Activated CD4-positive, alpha-beta T cell treated with anti-CD3 and anti-CD28 coated beads, Interleukin-2, amount 10 ng/mL, durations not matched to agents 7 days and 5 days (primary cell): Measurements from ENCODE around the gene MGAT2. TPM values are rescaled to one million over a fixed set of nuclear protein-coding genes. Genes with fewer than 3 reads are reported as not detected.

Experiments used
- CTCF ChIA-PET: fragments of 350-600 bp; sonication (Branson Sonifier 250); formaldehyde crosslinking; loops from one replicate; lab custom pipeline; 2021; ENCODE audit warnings: antibody characterized with exemption; lab: Charles Lee
- POLR2A ChIA-PET: fragments of 350-600 bp; sonication (Branson Sonifier 250); formaldehyde crosslinking; loops from one replicate; lab custom pipeline; 2021; ENCODE audit warnings: antibody characterized with exemption; lab: Charles Lee
- DNase-seq: peaks from one replicate; pipeline ENCODE4 v3.0.0-alpha.2; 2020
- H3K27ac Mint-ChIP-seq: one replicate; pipeline ENCODE4 v1.8.0; 2021; ENCODE audit warnings: mild to moderate bottlenecking, moderate library complexity, mixed read lengths
- H3K27me3 Mint-ChIP-seq: one replicate; pipeline ENCODE4 v1.8.0; 2021; ENCODE audit warnings: mixed read lengths
- H3K36me3 Mint-ChIP-seq: one replicate; pipeline ENCODE4 v1.8.0; 2021; ENCODE audit warnings: low read depth, mixed read lengths
- H3K4me1 Mint-ChIP-seq: one replicate; pipeline ENCODE4 v1.8.0; 2021; ENCODE audit warnings: mixed read lengths
- H3K4me3 Mint-ChIP-seq: one replicate; pipeline ENCODE4 v1.8.0; 2021; ENCODE audit warnings: mild to moderate bottlenecking, moderate library complexity, mixed read lengths
- H3K9me3 Mint-ChIP-seq: one replicate; pipeline ENCODE4 v1.8.0; 2021; ENCODE audit warnings: mixed read lengths
- total RNA-seq, 2 experiments: library from RNA; stranded (reverse); gene quantifications; one replicate each; pipeline ENCODE4 v1.2.3, GENCODE V29; 2021

MGAT2 gene
- total RNA-seq, 2 experiments from 2014 or later = 53.1 to 57.3 TPM

GRCh38 chr14:49586673-49587460 lies 33.7 kb upstream of the MGAT2 start:
- peak; percentile 55 for DNase-seq
- Mint-ChIP-seq H3K4me3 (peak overlapping the region; percentile 80), H3K27me3 (no peaks in the 10 kb centered on the region), H3K36me3 (peaks cover 41% of the 10 kb centered on the region), H3K9me3 (no peaks in the 10 kb centered on the region), H3K4me1 (peaks cover 41% of the 10 kb centered on the region), H3K27ac (peak overlapping the region; percentile 100)
- CTCF ChIA-PET = interaction anchor here (0.5 to 3.7 kb wide), 17 partner anchors 9 to 724 kb away, joined by 3 to 30 read pairs (median 4); partner anchors contain the start of genes DNAAF2, LRR1, MGAT2 and POLE2
- POLR2A ChIA-PET = interaction anchor here (0.6 to 1.5 kb wide), 4 partner anchors 12 to 47 kb away, joined by 3 to 18 read pairs (median 4); partner anchors contain the start of genes LRR1, MGAT2 and RPL36AL

DNA sequence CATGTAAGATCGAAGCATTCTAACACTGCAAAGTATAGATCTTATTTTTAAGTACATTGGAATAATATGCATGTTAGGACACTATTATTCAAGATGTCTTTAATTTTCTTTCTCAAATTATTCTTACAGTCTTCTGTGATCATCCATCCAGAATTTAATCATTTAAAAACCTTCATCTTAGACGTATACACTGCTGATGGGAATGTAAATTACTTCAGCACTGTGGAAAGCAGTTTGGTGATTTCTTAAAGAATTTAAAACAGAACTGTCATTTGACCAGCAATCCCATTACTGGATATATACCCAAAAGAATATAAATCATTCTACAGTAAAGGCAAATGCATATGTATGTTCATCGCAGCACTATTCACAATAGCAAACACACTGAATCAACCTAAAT lies 31.2 kb upstream of the MGAT2 start:
- H3K27ac Mint-ChIP-seq = no peak overlapping the region
- CTCF ChIA-PET = interaction anchor here (0.9 kb wide), 1 partner anchor 128 kb away, joined by 3 read pairs; no protein-coding TSS in a partner anchor
- H3K36me3 Mint-ChIP-seq = peaks cover 18% of the 10 kb centered on the region
- H3K4me3 Mint-ChIP-seq = no peak overlapping the region
- POLR2A ChIA-PET = no interaction called here
- H3K27me3 Mint-ChIP-seq = no peaks in the 10 kb centered on the region
- no peak for DNase-seq
- H3K9me3 Mint-ChIP-seq = no peaks in the 10 kb centered on the region
- H3K4me1 Mint-ChIP-seq = peaks cover 21% of the 10 kb centered on the region

- Mint-ChIP-seq H3K4me3 (no peak overlapping the region), H3K27ac (no peak overlapping the region), H3K9me3 (no peaks in the 10 kb centered on the region), H3K36me3 (peaks cover 4% of the 10 kb centered on the region), H3K27me3 (peaks cover 2% of the 10 kb centered on the region), H3K4me1 (peaks cover 25% of the 10 kb centered on the region)
- no peak for DNase-seq
- CTCF ChIA-PET = no interaction called here
- POLR2A ChIA-PET = no interaction called here
Measured at GRCh38 chr14:49593016-49593415, 27.6 kb upstream of the MGAT2 start.

- H3K27me3 Mint-ChIP-seq = peaks cover 2% of the 10 kb centered on the region
- H3K4me3 Mint-ChIP-seq = no peak overlapping the region
- ChIA-PET POLR2A (no interaction called here), CTCF (interaction anchor here (2.7 kb wide), 1 partner anchor 8 kb away, joined by 20 read pairs; the partner anchor contains the start of gene RPS29)
- H3K9me3 Mint-ChIP-seq = no peaks in the 10 kb centered on the region
- no peak overlapping the region for H3K27ac Mint-ChIP-seq
- no peak for DNase-seq
- peaks cover 11% of the 10 kb centered on the region for H3K36me3 Mint-ChIP-seq
- peaks cover 27% of the 10 kb centered on the region for H3K4me1 Mint-ChIP-seq
Measured at GRCh38 chr14:49594347-49595091, 26.1 kb upstream of the MGAT2 start.

DNA sequence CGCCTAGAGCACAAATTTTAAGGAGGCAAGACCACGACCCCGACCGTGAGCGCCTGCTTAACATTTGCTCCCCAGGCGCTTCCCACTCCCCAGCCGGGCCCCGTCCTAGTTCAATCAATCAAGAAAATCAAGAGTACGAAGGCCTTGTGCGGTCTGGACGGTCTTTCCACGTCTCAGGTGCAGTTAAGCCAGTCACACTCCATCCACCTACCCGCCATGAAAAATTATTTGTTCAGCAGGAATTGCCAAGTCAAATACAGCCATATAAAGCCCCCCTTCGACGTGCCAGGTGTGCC lies 22.5 kb upstream of the MGAT2 start:
- peak overlapping the region; percentile 100 for H3K27ac Mint-ChIP-seq
- no peak for DNase-seq
- H3K9me3 Mint-ChIP-seq = no peaks in the 10 kb centered on the region
- H3K4me1 Mint-ChIP-seq = peaks cover 42% of the 10 kb centered on the region
- POLR2A ChIA-PET = interaction anchor here (0.6 to 1.3 kb wide), 2 partner anchors 12 to 23 kb away, joined by 3 to 5 read pairs; partner anchors contain the start of gene RPS29
- peaks cover 2% of the 10 kb centered on the region for H3K27me3 Mint-ChIP-seq
- H3K4me3 Mint-ChIP-seq = peak overlapping the region; percentile 99
- CTCF ChIA-PET = interaction anchor here (0.9 to 2.0 kb wide), 3 partner anchors 11 to 37 kb away, joined by 3 to 30 read pairs (median 8); partner anchors contain the start of genes DNAAF2, MGAT2, RPL36AL and RPS29
- H3K36me3 Mint-ChIP-seq = peaks cover 25% of the 10 kb centered on the region

- peaks cover 2% of the 10 kb centered on the region for H3K27me3 Mint-ChIP-seq
- H3K4me3 Mint-ChIP-seq = peak within 1 kb of the TSS; percentile 99
- peak; percentile 87 for DNase-seq
- ChIA-PET CTCF (interaction anchor here (0.6 to 2.0 kb wide), 8 partner anchors 9 to 36 kb away, joined by 3 to 30 read pairs (median 4); partner anchors contain the start of genes DNAAF2, MGAT2, RPL36AL and RPS29), POLR2A (interaction anchor here (0.6 to 1.3 kb wide), 4 partner anchors 12 to 342 kb away, joined by 3 to 6 read pairs (median 4); partner anchors contain the start of genes MGAT2, RPL36AL and RPS29)
- peaks cover 42% of the 10 kb centered on the region for H3K4me1 Mint-ChIP-seq
- H3K9me3 Mint-ChIP-seq = no peaks in the 10 kb centered on the region
- peak within 1 kb of the TSS; percentile 100 for H3K27ac Mint-ChIP-seq
- H3K36me3 Mint-ChIP-seq = peaks cover 25% of the 10 kb centered on the region
Measured at GRCh38 chr14:49598485-49599300, 21.9 kb upstream of the MGAT2 start, which contains the start of gene LRR1. TSS of gene LRR1 (plus strand) at chr14:49598940. CDS start at chr14:49599021, 81 bp downstream.

- H3K36me3 Mint-ChIP-seq = peaks cover 38% of the 10 kb centered on the region
- H3K4me1 Mint-ChIP-seq = peaks cover 18% of the 10 kb centered on the region
- no peak overlapping the region for H3K4me3 Mint-ChIP-seq
- ChIA-PET POLR2A (interaction anchor here (0.6 kb wide), 1 partner anchor 21 kb away, joined by 3 read pairs; no protein-coding TSS in a partner anchor), CTCF (interaction anchor here (0.9 to 1.1 kb wide), 2 partner anchors 9 to 20 kb away, joined by 3 read pairs; partner anchors contain the start of gene LRR1)
- no peaks in the 10 kb centered on the region for H3K9me3 Mint-ChIP-seq
- no peak overlapping the region for H3K27ac Mint-ChIP-seq
- no peak for DNase-seq
- no peaks in the 10 kb centered on the region for H3K27me3 Mint-ChIP-seq
Measured at GRCh38 chr14:49607583-49607982, 13.0 kb upstream of the MGAT2 start.

- H3K27ac Mint-ChIP-seq = no peak overlapping the region
- DNase-seq = no peak
- no peak overlapping the region for H3K4me3 Mint-ChIP-seq
- H3K9me3 Mint-ChIP-seq = no peaks in the 10 kb centered on the region
- CTCF ChIA-PET = interaction anchor here (1.1 to 1.6 kb wide), 3 partner anchors 20 to 25 kb away, joined by 3 to 4 read pairs (median 3); no protein-coding TSS in a partner anchor
- H3K4me1 Mint-ChIP-seq = peaks cover 13% of the 10 kb centered on the region
- POLR2A ChIA-PET = no interaction called here
- H3K36me3 Mint-ChIP-seq = peaks cover 44% of the 10 kb centered on the region
- H3K27me3 Mint-ChIP-seq = no peaks in the 10 kb centered on the region
Measured at GRCh38 chr14:49612251-49612650, 8.3 kb upstream of the MGAT2 start.

- DNase-seq = no peak
- ChIA-PET POLR2A (no interaction called here), CTCF (interaction anchor here (1.5 kb wide), 1 partner anchor 21 kb away, joined by 3 read pairs; no protein-coding TSS in a partner anchor)
- Mint-ChIP-seq H3K27me3 (no peaks in the 10 kb centered on the region), H3K36me3 (peaks cover 45% of the 10 kb centered on the region), H3K4me1 (peaks cover 18% of the 10 kb centered on the region), H3K27ac (no peak overlapping the region), H3K4me3 (no peak overlapping the region), H3K9me3 (no peaks in the 10 kb centered on the region)
Measured at GRCh38 chr14:49612671-49613070, 7.9 kb upstream of the MGAT2 start.

DNA sequence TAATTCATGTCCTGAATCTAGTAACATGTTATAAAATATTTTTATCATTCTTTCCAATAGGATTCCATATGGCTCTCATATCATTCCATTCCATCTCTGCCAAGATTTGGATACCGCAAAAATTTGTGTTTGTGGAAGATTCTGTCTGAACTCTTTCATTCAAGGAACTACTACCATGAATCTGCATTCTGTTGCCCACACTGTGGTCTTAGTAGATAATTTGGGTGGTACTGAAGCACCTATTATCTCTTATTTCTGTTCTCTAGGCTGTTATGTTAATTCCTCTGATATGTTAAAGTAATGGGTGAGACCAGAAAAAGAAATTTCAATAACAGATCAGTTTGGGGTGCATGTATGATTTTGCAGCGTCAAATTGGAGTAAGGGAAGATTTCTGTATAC lies 6.4 kb upstream of the MGAT2 start:
- Mint-ChIP-seq H3K27me3 (no peaks in the 10 kb centered on the region), H3K4me3 (no peak overlapping the region), H3K4me1 (peaks cover 29% of the 10 kb centered on the region), H3K9me3 (no peaks in the 10 kb centered on the region), H3K36me3 (peaks cover 50% of the 10 kb centered on the region), H3K27ac (no peak overlapping the region)
- DNase-seq = no peak
- ChIA-PET CTCF (interaction anchor here (0.6 kb wide), 1 partner anchor 702 kb away, joined by 3 read pairs; no protein-coding TSS in a partner anchor), POLR2A (interaction anchor here (0.5 kb wide), 1 partner anchor 10 kb away, joined by 3 read pairs; no protein-coding TSS in a partner anchor)

- no peak for DNase-seq
- Mint-ChIP-seq H3K36me3 (peaks cover 60% of the 10 kb centered on the region), H3K27ac (no peak overlapping the region), H3K4me3 (no peak overlapping the region), H3K4me1 (peaks cover 27% of the 10 kb centered on the region), H3K9me3 (no peaks in the 10 kb centered on the region), H3K27me3 (no peaks in the 10 kb centered on the region)
- CTCF ChIA-PET = no interaction called here
- POLR2A ChIA-PET = no interaction called here
Measured at GRCh38 chr14:49615776-49616175, 4.8 kb upstream of the MGAT2 start.
